GM18499 (cell line): ENCODE measurements around the gene FHIT.

ENCODE experiments used
- ATAC-seq: cut with Tn5 transposase; IDR thresholded peaks from one replicate; pipeline ENCODE4 v1.9.1; 2021; ENCODE audit warnings: moderate number of reproducible peaks; ENCODE audit not compliant: insufficient read depth, unreplicated experiment

Gene FHIT

DNA sequence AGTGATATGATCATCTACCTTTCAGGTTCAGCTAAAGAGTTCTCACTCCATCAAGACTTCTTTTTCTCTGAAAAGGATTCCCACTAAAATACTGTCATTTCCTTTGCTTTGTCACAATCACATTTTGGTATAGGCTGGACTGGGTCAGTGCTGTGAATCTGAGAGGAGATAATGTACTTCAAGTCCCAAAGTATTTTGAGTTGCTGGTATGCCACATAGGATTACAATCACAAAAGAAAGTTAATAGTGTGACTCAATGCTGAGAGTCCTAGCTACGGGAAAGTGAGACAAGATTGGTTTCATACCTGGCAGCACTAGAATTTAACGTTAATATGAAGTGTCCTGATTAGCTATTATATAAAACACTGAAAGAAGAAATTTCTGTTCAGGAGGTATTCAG, 1073.5 kb downstream of the FHIT start:
- no peak for ATAC-seq

GRCh38 chr3:60176614-60177013, 1074.6 kb downstream of the FHIT start:
- ATAC-seq: no peak

GRCh38 chr3:60175680-60176079, 1075.6 kb downstream of the FHIT start:
- ATAC-seq: no peak

DNA sequence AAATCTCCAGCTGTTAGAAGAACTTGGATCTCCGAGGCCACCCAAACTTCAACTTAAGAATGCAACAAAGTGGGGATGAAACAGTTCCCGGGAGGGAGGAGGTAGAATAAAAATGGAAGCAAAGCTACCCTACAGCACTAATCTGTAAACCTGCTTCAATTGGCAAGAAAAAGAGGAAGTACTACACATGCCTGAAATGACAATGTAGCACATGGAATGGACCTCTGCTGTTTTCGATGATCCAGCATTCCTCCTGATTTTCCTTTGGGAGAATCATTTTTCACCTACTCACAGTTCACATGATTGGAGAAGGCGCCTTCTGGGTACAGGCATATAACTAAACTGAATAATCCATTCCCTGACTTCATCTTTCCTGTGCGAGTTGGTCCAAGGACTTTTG, 1081.5 kb downstream of the FHIT start:
- ATAC-seq: no peak

GRCh38 chr3:60167186-60167585, 1084.1 kb downstream of the FHIT start:
- ATAC-seq: no peak

DNA sequence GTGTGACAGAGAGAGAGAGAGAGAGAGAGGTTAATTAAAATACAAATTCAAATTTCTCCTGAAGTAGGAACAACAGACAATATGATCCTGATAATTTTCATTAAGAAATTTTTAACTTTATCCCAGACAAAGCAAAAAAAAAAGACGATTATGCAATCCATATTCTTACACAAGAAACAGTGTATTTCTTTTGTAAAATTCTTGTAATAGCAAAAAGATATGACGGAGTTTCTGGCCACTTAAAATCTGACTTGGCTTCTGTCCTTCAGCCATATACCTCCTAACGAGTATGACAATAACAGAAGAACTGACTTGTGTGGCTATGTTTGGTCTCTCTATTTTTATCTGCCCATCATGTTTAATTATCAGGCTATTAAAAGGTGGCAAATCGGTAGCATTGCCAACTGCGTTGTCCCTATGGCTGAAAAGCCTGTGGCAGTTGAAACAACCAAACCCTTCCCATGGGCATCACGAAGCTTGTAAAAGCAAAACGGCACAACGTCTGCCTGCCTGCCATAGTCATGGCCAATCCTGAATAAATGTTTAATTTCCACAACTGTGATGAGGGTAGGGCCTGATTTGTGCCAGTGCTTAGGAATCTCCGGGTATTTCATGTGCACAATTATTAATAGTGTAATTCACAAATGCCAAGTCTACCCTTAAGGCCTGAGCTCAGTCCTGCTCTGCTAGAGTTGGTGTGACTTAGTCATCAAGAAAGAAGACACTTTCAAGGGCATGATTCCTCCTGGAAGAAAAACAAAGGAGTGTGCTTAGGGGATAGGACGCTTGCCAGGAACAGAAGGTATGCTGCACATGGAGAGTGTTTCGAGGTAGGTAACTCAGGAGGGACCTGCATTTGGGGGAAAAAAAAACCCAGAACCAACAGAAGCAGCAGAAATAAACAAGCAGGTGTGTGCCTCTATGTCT, 1090.2 kb downstream of the FHIT start:
- no peak for ATAC-seq

DNA sequence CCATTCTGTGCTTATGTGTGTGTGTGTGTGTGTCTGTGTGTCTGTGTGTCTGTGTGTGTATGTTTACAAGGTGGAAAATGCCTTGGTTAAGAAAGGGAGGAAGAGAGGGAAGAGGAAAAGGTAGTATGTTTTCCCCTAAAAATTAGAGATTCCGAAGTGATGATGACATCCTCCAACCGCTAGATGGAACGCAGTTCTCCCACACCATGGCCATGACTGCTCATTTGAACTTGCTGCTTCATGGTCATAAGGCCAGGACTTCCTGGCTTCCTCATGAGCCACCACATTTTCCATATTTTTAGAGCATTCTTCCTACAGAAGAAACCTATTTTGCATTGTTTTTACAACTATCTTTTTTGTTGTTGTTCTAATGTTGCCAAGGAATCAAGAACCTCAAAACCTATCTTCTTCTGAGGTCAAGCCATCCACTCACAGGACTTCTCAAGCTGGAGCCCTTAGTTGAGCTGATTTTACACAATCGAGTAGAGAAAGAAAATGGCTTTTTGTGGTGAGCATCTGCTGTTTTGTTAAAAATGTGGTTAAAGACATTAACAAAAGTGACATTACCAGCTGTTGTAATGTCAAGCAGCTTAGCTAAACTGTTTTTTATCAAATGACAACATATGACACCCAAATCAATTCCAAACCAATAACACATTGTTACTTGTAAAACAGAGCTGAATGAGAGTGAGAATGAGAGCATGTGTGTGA, 1091.0 kb downstream of the FHIT start:
- ATAC-seq: no peak

- ATAC-seq: no peak
Measured at GRCh38 chr3:60158035-60158434, 1093.2 kb downstream of the FHIT start.

DNA sequence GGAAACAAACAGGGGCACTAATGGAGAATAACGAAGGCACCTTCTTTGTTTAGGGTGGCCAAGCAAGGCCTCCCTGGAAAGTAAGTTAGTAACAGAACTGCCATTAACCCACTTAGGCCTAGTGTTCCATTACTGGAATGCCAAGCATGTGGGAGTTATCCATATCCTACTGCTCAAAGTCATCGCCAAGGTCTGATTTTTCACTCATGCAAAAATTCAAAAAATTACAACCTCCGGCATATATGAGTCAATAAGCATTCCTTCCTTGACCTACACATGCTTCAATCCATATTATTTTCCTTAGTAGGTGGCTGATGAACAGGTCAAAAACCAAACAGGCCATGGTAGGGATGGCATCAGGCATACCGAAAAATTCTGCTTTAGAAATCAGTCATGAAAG, 1097.2 kb downstream of the FHIT start:
- ATAC-seq: no peak

DNA sequence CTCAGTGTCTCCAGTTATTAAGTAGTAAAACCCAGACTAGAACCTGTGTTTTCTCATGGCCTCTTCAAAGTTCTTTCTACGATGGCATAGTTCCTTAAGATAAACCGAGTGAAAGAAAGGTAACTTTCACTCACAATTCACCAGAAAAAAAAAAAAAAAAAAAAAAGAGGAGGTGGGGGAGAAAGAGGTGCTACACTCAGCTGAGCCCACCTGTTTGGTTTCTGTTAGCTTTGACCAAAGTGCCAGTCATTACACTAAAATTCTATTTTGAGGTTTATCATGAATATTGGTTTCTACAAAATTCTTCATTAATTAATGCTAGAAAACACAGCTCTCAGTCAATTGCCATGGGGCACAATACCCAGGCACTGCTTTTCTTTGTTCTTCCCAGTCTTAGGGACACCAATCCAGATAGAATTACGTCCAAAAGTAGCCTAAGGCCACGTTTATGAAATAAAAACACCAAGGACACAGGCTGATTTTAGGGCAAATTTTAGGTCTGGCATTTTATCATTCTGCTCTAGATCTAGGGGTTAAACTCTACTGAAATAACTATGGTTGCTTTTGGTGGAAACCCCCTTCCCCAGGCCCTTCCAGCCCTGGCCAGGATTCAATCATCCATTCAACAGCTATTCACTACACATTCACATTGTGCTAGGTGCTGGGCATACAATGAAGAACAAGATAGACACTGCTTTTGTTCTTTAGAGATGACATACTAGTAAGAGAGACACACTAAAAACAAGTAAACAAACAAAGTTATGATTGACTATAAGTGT, 1097.8 kb downstream of the FHIT start:
- no peak for ATAC-seq

GRCh38 chr3:60149501-60149900, 1101.8 kb downstream of the FHIT start:
- ATAC-seq: no peak

- ATAC-seq: no peak
Measured at GRCh38 chr3:60147249-60147950, 1103.9 kb downstream of the FHIT start.

DNA sequence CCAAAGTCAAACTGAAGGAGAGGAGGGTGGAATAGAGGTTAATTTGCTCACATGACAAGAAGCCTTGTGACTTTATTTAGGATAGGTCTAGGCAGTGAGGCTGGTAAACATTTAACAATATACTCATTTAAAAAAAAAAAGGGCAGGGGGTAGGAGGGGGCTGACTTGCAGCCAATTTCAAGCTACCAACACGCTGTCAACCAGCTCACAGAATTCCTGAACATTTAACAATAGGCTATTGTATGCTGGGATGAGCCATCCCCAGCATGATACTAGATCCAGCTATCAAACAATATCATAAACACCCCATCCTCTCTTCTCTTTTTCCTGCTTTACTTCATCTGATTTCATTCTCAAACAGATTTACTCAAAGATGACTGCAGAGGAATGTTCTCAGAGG, 1105.1 kb downstream of the FHIT start:
- no peak for ATAC-seq

DNA sequence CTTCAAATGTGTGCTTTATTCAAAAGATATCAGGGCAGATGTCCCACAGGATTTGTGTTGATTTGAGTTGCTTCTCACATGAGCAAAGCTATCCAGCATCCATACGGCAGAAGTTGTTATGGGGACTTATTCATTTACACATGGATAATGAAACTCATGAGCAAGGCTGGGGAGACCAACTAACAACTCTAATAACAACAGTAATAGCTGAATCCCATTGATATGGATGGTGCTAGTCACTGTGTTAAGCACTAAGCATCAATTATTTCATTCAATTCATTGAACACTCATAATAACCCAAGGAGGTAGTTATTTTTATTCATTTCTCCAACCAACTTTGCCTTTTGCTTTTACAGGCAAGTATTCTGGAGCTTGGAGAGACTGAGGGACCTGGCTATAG, 1107.2 kb downstream of the FHIT start:
- no peak for ATAC-seq

DNA sequence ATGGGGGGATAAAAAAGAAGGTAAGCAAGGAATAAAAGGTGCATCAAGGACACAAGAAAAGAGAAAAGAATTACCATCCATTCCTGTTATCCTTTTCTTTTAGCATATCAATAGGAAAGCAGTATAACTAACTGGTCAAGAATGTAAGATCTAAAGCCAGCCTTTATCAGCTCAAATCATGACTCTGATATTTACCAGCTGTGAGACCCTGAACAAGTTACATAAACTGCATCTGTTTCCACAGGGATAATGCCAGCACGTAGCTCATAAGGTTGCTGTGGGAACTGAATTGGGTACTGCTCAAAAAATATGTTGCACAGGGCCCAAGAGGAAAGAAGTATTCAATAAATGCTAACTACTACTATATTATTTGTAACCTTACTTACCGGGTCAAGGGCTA, 1109.2 kb downstream of the FHIT start:
- ATAC-seq: no peak

GRCh38 chr3:60140160-60140559, 1111.1 kb downstream of the FHIT start:
- ATAC-seq: no peak

- no peak for ATAC-seq
Measured at GRCh38 chr3:60136601-60137000, 1114.7 kb downstream of the FHIT start.

DNA sequence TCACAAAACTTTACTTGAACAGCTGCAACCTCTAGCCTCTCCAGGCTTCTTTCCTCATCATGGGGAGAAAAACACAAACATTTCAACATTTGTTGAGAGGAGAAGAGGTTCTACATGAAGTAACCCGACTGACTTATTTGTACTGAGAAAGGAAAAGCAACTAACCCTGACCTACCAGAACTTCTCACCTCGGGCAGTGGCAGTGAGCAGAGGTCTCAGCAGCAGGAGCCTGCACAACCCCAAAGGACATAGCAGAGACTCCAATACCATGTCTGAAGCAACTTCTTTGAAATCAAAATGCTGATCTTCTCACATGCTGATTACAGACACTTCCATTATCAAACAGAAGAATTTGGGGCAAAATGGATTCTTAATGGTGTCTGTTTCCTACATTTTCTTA, 1115.8 kb downstream of the FHIT start:
- ATAC-seq: no peak

- no peak for ATAC-seq
Measured at GRCh38 chr3:60133269-60134162, 1117.7 kb downstream of the FHIT start.
